Spinal cord (tissue), 10 donors: ENCODE measurements around the gene CDX1. TPM values are rescaled to one million over a fixed set of nuclear protein-coding genes. Genes with fewer than 3 reads are reported as not detected.
"Not testable (repeated sequence)": the region's sequence is repeated elsewhere in the genome, so short reads cannot be mapped to it uniquely, and the experiment has no call there.

ENCODE experiments used
- DNase-seq, 6 donors: peaks; one replicate each; pipeline versions ENCODE4 v3.0.0 to v3.0.0-alpha.2; 2013 to 2015; ENCODE audit warnings: low spot score in 6 of 6, low read depth in 4 of 6
- H3K27ac ChIP-seq: one replicate; pipeline ENCODE4 v1.5.1; 2013; ENCODE audit warnings: low read depth, low read length, control low read depth
- H3K27me3 ChIP-seq: one replicate; pipeline ENCODE4 v1.6.1; 2013; ENCODE audit warnings: low read length; ENCODE audit not compliant: control insufficient read depth, insufficient read depth
- H3K36me3 ChIP-seq: one replicate; pipeline ENCODE4 v1.6.1; 2013; ENCODE audit warnings: low read length; ENCODE audit not compliant: control insufficient read depth, insufficient read depth
- H3K4me1 ChIP-seq: one replicate; pipeline ENCODE4 v1.6.1; 2013; ENCODE audit warnings: low read length; ENCODE audit not compliant: control insufficient read depth, insufficient read depth
- H3K4me3 ChIP-seq: one replicate; pipeline ENCODE4 v1.5.1; 2013; ENCODE audit warnings: low read depth, low read length, control low read depth
- H3K9me3 ChIP-seq: one replicate; pipeline ENCODE4 v1.6.1; 2013; ENCODE audit warnings: low read length; ENCODE audit not compliant: control insufficient read depth, insufficient read depth
- WGBS: methylation state at CpG from one replicate; pipeline ENCODE4 v1.1.5; 2013; ENCODE audit warnings: missing lambda C conversion rate; ENCODE audit not compliant: insufficient coverage; 5-methylcytosine and 5-hydroxymethylcytosine counted together
- polyA plus RNA-seq, 2 donors: library from polyadenylated mRNA; unstranded; fragments of 120-200 nt; gene quantifications; one replicate each; pipeline ENCODE4 v1.2.1, GENCODE V29; 2013; ENCODE audit not compliant: insufficient read length in 2 of 2
- total RNA-seq, 2 donors: library from RNA; depleted of rRNA in 1 of 2; stranded (reverse); fragments of 120-200 nt in 1 of 2; fragments of >200 nt in 1 of 2; gene quantifications; one replicate each; pipeline versions ENCODE4 v1.2.3 to v1.2.4, GENCODE V29; 2013 to 2014
- donor health status: healthy.

Gene CDX1
- total and polyA plus RNA-seq, 4 donors, result 0.28 TPM; not detected in 3

- no peak for DNase-seq
- no peaks in the 10 kb centered on the region for H3K9me3 ChIP-seq
- no peaks in the 10 kb centered on the region for H3K4me1 ChIP-seq
- no peaks in the 10 kb centered on the region for H3K27me3 ChIP-seq
- H3K36me3 ChIP-seq, result peaks cover 30% of the 10 kb centered on the region
- WGBS, result 80% methylated on average over 3 of the region's 3 CpGs
- H3K27ac ChIP-seq, result no peak overlapping the region
- no peak overlapping the region for H3K4me3 ChIP-seq
Observed at GRCh38 chr5:150229571-150229970, 63.0 kb downstream of the CDX1 start.

GRCh38 chr5:150230842-150231241, 64.3 kb downstream of the CDX1 start:
- Histone ChIP-seq H3K4me3 (no peak overlapping the region), H3K9me3 (no peaks in the 10 kb centered on the region), H3K4me1 (peaks cover 8% of the 10 kb centered on the region), H3K36me3 (peaks cover 27% of the 10 kb centered on the region), H3K27ac (no peak overlapping the region), H3K27me3 (no peaks in the 10 kb centered on the region)
- WGBS, result 97% methylated on average over 6 of the region's 7 CpGs
- no peak for DNase-seq

GRCh38 chr5:150233706-150234105, 67.1 kb downstream of the CDX1 start:
- not testable (repeated sequence) for H3K4me1 ChIP-seq, H3K27me3 ChIP-seq, DNase-seq, H3K9me3 ChIP-seq, H3K27ac ChIP-seq, H3K4me3 ChIP-seq
- 96% methylated on average over 4 of the region's 5 CpGs for WGBS
- H3K36me3 ChIP-seq, result peaks cover 22% of the 10 kb centered on the region

Other genes starting within 250 kb of the CDX1 start
- gene PDE6A, start 222.0 kb upstream of the CDX1 start, total RNA-seq, result under 1 TPM; 0.10 to 0.44 TPM
- under 1 TPM; 0.06 to 0.24 TPM for gene PDE6A, start 222.0 kb upstream of the CDX1 start, polyA plus RNA-seq
- gene SLC26A2, start 206.0 kb upstream of the CDX1 start, total RNA-seq, result 100 to 1,000 TPM in 1 of 2 donors, 10 to 100 TPM in 1; 85.6 to 173 TPM
- 10 to 100 TPM in 1 of 2 donors, 1 to 10 TPM in 1; 9.3 to 18.0 TPM for gene SLC26A2, start 206.0 kb upstream of the CDX1 start, polyA plus RNA-seq
- gene TIGD6, start 166.1 kb upstream of the CDX1 start, total RNA-seq, result 1 to 10 TPM; 5.4 to 7.5 TPM
- gene TIGD6, start 166.1 kb upstream of the CDX1 start, polyA plus RNA-seq, result 1 to 10 TPM; 4.2 to 5.5 TPM
- 10 to 100 TPM; 28.3 to 33.3 TPM for gene HMGXB3, start 166.0 kb upstream of the CDX1 start, total RNA-seq
- 10 to 100 TPM; 29.4 to 36.9 TPM for gene HMGXB3, start 166.0 kb upstream of the CDX1 start, polyA plus RNA-seq
- 10 to 100 TPM; 16.8 to 40.7 TPM for gene CSF1R, start 80.2 kb upstream of the CDX1 start, total RNA-seq
- 10 to 100 TPM; 54.8 to 66.5 TPM for gene CSF1R, start 80.2 kb upstream of the CDX1 start, polyA plus RNA-seq
- gene PDGFRB, start 10.9 kb upstream of the CDX1 start, total RNA-seq, result 100 to 1,000 TPM in 1 of 2 donors, 10 to 100 TPM in 1; 53.0 to 121 TPM
- gene PDGFRB, start 10.9 kb upstream of the CDX1 start, polyA plus RNA-seq, result 10 to 100 TPM; 83.5 to 86.9 TPM
- gene SLC6A7, start 23.3 kb downstream of the CDX1 start, total RNA-seq, result 10 to 100 TPM in 1 of 2 donors, 1 to 10 TPM in 1; 4.4 to 11.3 TPM
- 10 to 100 TPM; 23.1 to 33.1 TPM for gene SLC6A7, start 23.3 kb downstream of the CDX1 start, polyA plus RNA-seq
- 10 to 100 TPM in 1 of 2 donors, 1 to 10 TPM in 1; 5.7 to 26.1 TPM for gene CAMK2A, start 123.0 kb downstream of the CDX1 start, total RNA-seq
- 10 to 100 TPM; 21.0 to 26.8 TPM for gene CAMK2A, start 123.0 kb downstream of the CDX1 start, polyA plus RNA-seq
- 10 to 100 TPM in 1 of 2 donors, 1 to 10 TPM in 1; 5.4 to 17.5 TPM for gene ARSI, start 136.1 kb downstream of the CDX1 start, total RNA-seq
- 1 to 10 TPM; 1.3 to 5.0 TPM for gene ARSI, start 136.1 kb downstream of the CDX1 start, polyA plus RNA-seq
- gene TCOF1, start 190.9 kb downstream of the CDX1 start, total RNA-seq, result 10 to 100 TPM in 1 of 2 donors, 1 to 10 TPM in 1; 8.7 to 22.5 TPM
- gene TCOF1, start 190.9 kb downstream of the CDX1 start, polyA plus RNA-seq, result 10 to 100 TPM; 22.2 to 26.3 TPM
- 100 to 1,000 TPM in 1 of 2 donors, 10 to 100 TPM in 1; 96.3 to 175 TPM for gene CD74, start 246.1 kb downstream of the CDX1 start, total RNA-seq
- 100 to 1,000 TPM in 1 of 2 donors, 10 to 100 TPM in 1; 59.3 to 109 TPM for gene CD74, start 246.1 kb downstream of the CDX1 start, polyA plus RNA-seq